ENCODE data around the gene STAB2.

DNA sequence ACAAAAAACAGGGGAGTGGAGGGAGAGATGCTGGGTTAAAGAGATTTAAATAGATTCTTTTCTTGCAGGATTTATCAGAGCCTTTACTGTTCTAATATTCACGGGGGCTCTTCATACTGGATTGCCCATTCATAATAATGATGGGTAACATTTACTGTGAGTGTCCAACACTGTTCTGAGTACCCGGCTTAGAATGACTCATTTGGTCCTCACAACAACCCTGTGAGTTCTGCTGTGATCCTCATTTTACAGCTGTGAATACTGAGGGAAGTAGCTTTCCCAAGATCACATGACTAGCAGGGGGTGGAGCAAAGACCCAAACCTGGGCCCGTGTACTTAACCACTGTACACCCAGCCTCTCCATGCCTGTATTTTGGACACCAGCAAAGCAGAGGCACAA lies 140.6 kb downstream of the STAB2 start:
- TF ChIP-seq, protein P1, sequence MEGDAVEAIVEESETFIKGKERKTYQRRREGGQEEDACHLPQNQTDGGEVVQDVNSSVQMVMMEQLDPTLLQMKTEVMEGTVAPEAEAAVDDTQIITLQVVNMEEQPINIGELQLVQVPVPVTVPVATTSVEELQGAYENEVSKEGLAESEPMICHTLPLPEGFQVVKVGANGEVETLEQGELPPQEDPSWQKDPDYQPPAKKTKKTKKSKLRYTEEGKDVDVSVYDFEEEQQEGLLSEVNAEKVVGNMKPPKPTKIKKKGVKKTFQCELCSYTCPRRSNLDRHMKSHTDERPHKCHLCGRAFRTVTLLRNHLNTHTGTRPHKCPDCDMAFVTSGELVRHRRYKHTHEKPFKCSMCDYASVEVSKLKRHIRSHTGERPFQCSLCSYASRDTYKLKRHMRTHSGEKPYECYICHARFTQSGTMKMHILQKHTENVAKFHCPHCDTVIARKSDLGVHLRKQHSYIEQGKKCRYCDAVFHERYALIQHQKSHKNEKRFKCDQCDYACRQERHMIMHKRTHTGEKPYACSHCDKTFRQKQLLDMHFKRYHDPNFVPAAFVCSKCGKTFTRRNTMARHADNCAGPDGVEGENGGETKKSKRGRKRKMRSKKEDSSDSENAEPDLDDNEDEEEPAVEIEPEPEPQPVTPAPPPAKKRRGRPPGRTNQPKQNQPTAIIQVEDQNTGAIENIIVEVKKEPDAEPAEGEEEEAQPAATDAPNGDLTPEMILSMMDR (conservative IDR thresholded peaks at IDR 0.05; ENCODE audit: low read depth, low read length), result no peak
- TF ChIP-seq RAD21 (IDR thresholded peaks at IDR 0.05; ENCODE audit: low read length) (no peak), RCOR1 (IDR thresholded peaks at IDR 0.05; ENCODE audit: insufficient replicate concordance, low read length) (no peak), POLR2A (IDR thresholded peaks at IDR 0.05; ENCODE audit: low read depth, low read length) (no peak), MAFK (IDR thresholded peaks at IDR 0.05; ENCODE audit: low read depth, low read length) (no peak), FOS (IDR thresholded peaks at IDR 0.05; ENCODE audit: low read depth, low read length) (no peak), CEBPB (IDR thresholded peaks at IDR 0.05; ENCODE audit: low read depth, low read length) (no peak), CHD1 (IDR thresholded peaks at IDR 0.05; ENCODE audit: low read depth, low read length) (no peak), MXI1 (IDR thresholded peaks at IDR 0.05; ENCODE audit: borderline replicate concordance, low read depth, low read length) (no peak)
- TF ChIP-seq, protein P2, sequence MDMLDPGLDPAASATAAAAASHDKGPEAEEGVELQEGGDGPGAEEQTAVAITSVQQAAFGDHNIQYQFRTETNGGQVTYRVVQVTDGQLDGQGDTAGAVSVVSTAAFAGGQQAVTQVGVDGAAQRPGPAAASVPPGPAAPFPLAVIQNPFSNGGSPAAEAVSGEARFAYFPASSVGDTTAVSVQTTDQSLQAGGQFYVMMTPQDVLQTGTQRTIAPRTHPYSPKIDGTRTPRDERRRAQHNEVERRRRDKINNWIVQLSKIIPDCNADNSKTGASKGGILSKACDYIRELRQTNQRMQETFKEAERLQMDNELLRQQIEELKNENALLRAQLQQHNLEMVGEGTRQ (IDR thresholded peaks at IDR 0.05; ENCODE audit: low read depth, low read length), result no peak
